HG02884 (cell line): ENCODE measurements around the gene MAP3K8.
"Not testable (repeated sequence)": the region's sequence is repeated elsewhere in the genome, so short reads cannot be mapped to it uniquely, and the experiment has no call there.

ENCODE experiments used
- ATAC-seq: cut with Tn5 transposase; IDR thresholded peaks from one replicate; pipeline ENCODE4 v1.9.1; 2021; ENCODE audit warnings: mild to moderate bottlenecking, moderate library complexity; ENCODE audit not compliant: unreplicated experiment

Gene MAP3K8

GRCh38 chr10:30422151-30422695 is 11.8 kb upstream of the MAP3K8 start:
- no peak for ATAC-seq

- ATAC-seq = no peak
These were observed 10.9 kb upstream of the MAP3K8 start for GRCh38 chr10:30422981-30423654.

GRCh38 chr10:30423655-30424275 is 10.2 kb upstream of the MAP3K8 start:
- ATAC-seq = not testable (repeated sequence)

- no peak for ATAC-seq
These were observed 8.5 kb upstream of the MAP3K8 start for GRCh38 chr10:30425336-30426075.

GRCh38 chr10:30430544-30431298 is 3.3 kb upstream of the MAP3K8 start:
- no peak for ATAC-seq

- ATAC-seq = no peak
These were observed 2.5 kb upstream of the MAP3K8 start for GRCh38 chr10:30431435-30431911.

- ATAC-seq = no peak
These were observed 1.2 kb upstream of the MAP3K8 start for GRCh38 chr10:30432622-30433305.

GRCh38 chr10:30433306-30433729 is 666 bp upstream of the MAP3K8 start:
- ATAC-seq = peak; percentile 12

GRCh38 chr10:30434273-30435072 is 489 bp downstream of the MAP3K8 start:
- peak; percentile 36 for ATAC-seq

GRCh38 chr10:30435073-30435422 is 1.1 kb downstream of the MAP3K8 start:
- ATAC-seq = no peak

GRCh38 chr10:30435499-30436167 is 1.6 kb downstream of the MAP3K8 start:
- not testable (repeated sequence) for ATAC-seq

- no peak for ATAC-seq
These were observed 2.2 kb downstream of the MAP3K8 start for GRCh38 chr10:30436191-30436611.

- no peak for ATAC-seq
These were observed 2.7 kb downstream of the MAP3K8 start for GRCh38 chr10:30436671-30437030.

- no peak for ATAC-seq
These were observed 3.3 kb downstream of the MAP3K8 start for GRCh38 chr10:30437031-30437841.

GRCh38 chr10:30438021-30438850 is 4.3 kb downstream of the MAP3K8 start:
- no peak for ATAC-seq

- ATAC-seq = no peak
These were observed 5.9 kb downstream of the MAP3K8 start for GRCh38 chr10:30439931-30440330.

- ATAC-seq = no peak
These were observed 8.1 kb downstream of the MAP3K8 start for GRCh38 chr10:30442019-30442606.
